Hippocampal formation (tissue), 2 donors: ENCODE data around the gene USP22.

Source experiments
- DNase-seq, 2 donors: peaks; one replicate each; lab custom pipeline; 2025; lab: John Stamatoyannopoulos, UW

Gene USP22

GRCh38 chr17:20952183-20952582 lies 90.6 kb downstream of the USP22 start:
- DNase-seq = no peak
